ENCODE results near the gene ZNF672. TPM values are rescaled to one million over a fixed set of nuclear protein-coding genes. Genes with fewer than 3 reads are reported as not detected.
A peak's percentile ranks its signal among the peaks of the same experiment; 100 is the strongest.

Gene ZNF672
- total and polyA plus RNA-seq, 2 of the 13 experiments (the other 11 are each of a cell fraction or from before 2014, with no cell fraction given) = 17.2 to 22.9 TPM

GRCh38 chr1:248858891-248859889 lies 21.2 kb downstream of the ZNF672 start, which contains the start of gene ZNF692 (continued):
- TF ChIP-seq POLR2A (IDR thresholded peaks at IDR 0.05; ENCODE audit: insufficient read depth in 1 of 2, low read depth in 2 of 2, low read length in 2 of 2) (no peak; a peak in 1 of 4 replicates), ZNF280D (CRISPR knock-in tag; IDR thresholded peaks at IDR 0.05) (peak; percentile 69), ZNF121 (CRISPR knock-in tag; IDR thresholded peaks at IDR 0.05) (no peak), PTBP1 (IDR thresholded peaks at IDR 0.05; ENCODE audit: low read depth, low read length, poor library complexity, severe bottlenecking) (no peak), HNRNPK (IDR thresholded peaks at IDR 0.05; ENCODE audit: low read depth, low read length, poor library complexity, severe bottlenecking) (peak; percentile 52), FOXM1 (CRISPR knock-in tag; IDR thresholded peaks at IDR 0.05) (no peak), ZSCAN12 (CRISPR knock-in tag; IDR thresholded peaks at IDR 0.05) (peak; percentile 55; the same call in 1 of the 2 replicates), ZNF143 (CRISPR knock-in tag; IDR thresholded peaks at IDR 0.05) (peak; percentile 89), MIXL1 (CRISPR knock-in tag; IDR thresholded peaks at IDR 0.05) (no peak; the same call in 1 of the 2 replicates), SMAD9 (CRISPR knock-in tag; IDR thresholded peaks at IDR 0.05) (no peak), NR2F6 (IDR thresholded peaks at IDR 0.05) (no peak), NR2F6 (CRISPR knock-in tag; IDR thresholded peaks at IDR 0.05) (no peak), ZNF709 (CRISPR knock-in tag; IDR thresholded peaks at IDR 0.05) (peak; percentile 39; the same call in 1 of the 2 replicates), RARA (CRISPR knock-in tag; IDR thresholded peaks at IDR 0.05) (no peak), ZBTB7A (CRISPR knock-in tag; IDR thresholded peaks at IDR 0.05) (no peak), ZNF792 (CRISPR knock-in tag; IDR thresholded peaks at IDR 0.05) (no peak), NFIC (IDR thresholded peaks at IDR 0.05; ENCODE audit: low read length) (no peak), ZNF232 (CRISPR knock-in tag; IDR thresholded peaks at IDR 0.05; ENCODE audit: borderline replicate concordance) (no peak), MBNL3 (CRISPR knock-in tag; conservative IDR thresholded peaks at IDR 0.05) (no peak), ONECUT2 (CRISPR knock-in tag; IDR thresholded peaks at IDR 0.05) (0 out of 2 replicates have a peak, but pooled peaks have one; percentile 4), TGIF2 (CRISPR knock-in tag; IDR thresholded peaks at IDR 0.05) (no peak; the same call in 1 of the 2 replicates)
- TF ChIP-seq, protein P1, sequence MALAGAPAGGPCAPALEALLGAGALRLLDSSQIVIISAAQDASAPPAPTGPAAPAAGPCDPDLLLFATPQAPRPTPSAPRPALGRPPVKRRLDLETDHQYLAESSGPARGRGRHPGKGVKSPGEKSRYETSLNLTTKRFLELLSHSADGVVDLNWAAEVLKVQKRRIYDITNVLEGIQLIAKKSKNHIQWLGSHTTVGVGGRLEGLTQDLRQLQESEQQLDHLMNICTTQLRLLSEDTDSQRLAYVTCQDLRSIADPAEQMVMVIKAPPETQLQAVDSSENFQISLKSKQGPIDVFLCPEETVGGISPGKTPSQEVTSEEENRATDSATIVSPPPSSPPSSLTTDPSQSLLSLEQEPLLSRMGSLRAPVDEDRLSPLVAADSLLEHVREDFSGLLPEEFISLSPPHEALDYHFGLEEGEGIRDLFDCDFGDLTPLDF (CRISPR knock-in tag; IDR thresholded peaks at IDR 0.05) = peak; percentile 77; the same call in 1 of the 2 replicates
- TF ChIP-seq, protein P2, sequence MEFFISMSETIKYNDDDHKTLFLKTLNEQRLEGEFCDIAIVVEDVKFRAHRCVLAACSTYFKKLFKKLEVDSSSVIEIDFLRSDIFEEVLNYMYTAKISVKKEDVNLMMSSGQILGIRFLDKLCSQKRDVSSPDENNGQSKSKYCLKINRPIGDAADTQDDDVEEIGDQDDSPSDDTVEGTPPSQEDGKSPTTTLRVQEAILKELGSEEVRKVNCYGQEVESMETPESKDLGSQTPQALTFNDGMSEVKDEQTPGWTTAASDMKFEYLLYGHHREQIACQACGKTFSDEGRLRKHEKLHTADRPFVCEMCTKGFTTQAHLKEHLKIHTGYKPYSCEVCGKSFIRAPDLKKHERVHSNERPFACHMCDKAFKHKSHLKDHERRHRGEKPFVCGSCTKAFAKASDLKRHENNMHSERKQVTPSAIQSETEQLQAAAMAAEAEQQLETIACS (CRISPR knock-in tag; IDR thresholded peaks at IDR 0.05) = no peak; the same call in 1 of the 2 replicates
- TF ChIP-seq, protein P3, sequence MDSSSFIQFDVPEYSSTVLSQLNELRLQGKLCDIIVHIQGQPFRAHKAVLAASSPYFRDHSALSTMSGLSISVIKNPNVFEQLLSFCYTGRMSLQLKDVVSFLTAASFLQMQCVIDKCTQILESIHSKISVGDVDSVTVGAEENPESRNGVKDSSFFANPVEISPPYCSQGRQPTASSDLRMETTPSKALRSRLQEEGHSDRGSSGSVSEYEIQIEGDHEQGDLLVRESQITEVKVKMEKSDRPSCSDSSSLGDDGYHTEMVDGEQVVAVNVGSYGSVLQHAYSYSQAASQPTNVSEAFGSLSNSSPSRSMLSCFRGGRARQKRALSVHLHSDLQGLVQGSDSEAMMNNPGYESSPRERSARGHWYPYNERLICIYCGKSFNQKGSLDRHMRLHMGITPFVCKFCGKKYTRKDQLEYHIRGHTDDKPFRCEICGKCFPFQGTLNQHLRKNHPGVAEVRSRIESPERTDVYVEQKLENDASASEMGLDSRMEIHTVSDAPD (CRISPR knock-in tag; IDR thresholded peaks at IDR 0.05) = peak; percentile 32; the same call in 1 of the 2 replicates

All from HepG2 (cell line).